ENCODE measurements around the gene SEZ6L2.
"Not testable (repeated sequence)": the region's sequence is repeated elsewhere in the genome, so short reads cannot be mapped to it uniquely, and the experiment has no call there.

SEZ6L2 gene

DNA sequence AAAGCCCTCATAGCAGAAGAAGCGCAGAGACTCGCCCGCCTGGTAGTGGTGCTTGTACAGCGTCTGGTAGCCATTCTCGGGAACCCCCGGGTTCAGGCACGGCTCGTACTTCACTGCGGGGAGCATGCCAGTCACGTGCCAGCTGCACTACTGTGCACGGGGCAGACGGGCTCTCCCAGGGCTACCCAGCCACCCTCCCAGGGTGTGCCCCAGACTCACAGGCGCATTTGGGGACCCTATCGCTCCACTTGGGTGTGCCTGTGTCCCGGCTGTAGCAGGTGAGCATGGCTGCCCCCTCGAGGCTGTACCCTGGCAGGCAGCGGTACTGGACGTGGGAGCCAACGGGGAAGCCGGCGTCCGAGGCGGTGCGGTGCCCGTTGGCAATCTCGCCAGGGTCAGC lies 26.0 kb downstream of the SEZ6L2 start:
- Histone ChIP-seq H3K27ac (ENCODE audit: low read depth, low read length) (no peak overlapping the region), H3K4me3 (ENCODE audit: low read length) (no peak overlapping the region), H3K9ac (ENCODE audit: low read length) (no peak overlapping the region), H3K27me3 (ENCODE audit: control insufficient read depth, insufficient read depth, low read length) (peaks cover 15% of the 10 kb centered on the region), H3K4me1 (ENCODE audit: control insufficient read depth, insufficient read depth, low read length) (no peaks in the 10 kb centered on the region), H3K36me3 (ENCODE audit: control insufficient read depth, insufficient read depth, low read length) (no peaks in the 10 kb centered on the region)

GRCh38 chr16:29871822-29872546 lies 27.4 kb downstream of the SEZ6L2 start:
- Histone ChIP-seq H3K4me1 (ENCODE audit: control insufficient read depth, insufficient read depth, low read length) (no peaks in the 10 kb centered on the region), H3K4me3 (ENCODE audit: low read length) (no peak overlapping the region), H3K27ac (ENCODE audit: low read depth, low read length) (no peak overlapping the region), H3K36me3 (ENCODE audit: control insufficient read depth, insufficient read depth, low read length) (no peaks in the 10 kb centered on the region), H3K9ac (ENCODE audit: low read length) (no peak overlapping the region), H3K27me3 (ENCODE audit: control insufficient read depth, insufficient read depth, low read length) (peaks cover 5% of the 10 kb centered on the region)

GRCh38 chr16:29869067-29869466 lies 30.3 kb downstream of the SEZ6L2 start:
- not testable (repeated sequence) for H3K4me3 ChIP-seq (ENCODE audit: low read length); H3K27me3 ChIP-seq (ENCODE audit: control insufficient read depth, insufficient read depth, low read length); H3K27ac ChIP-seq (ENCODE audit: low read depth, low read length); H3K9ac ChIP-seq (ENCODE audit: low read length); H3K36me3 ChIP-seq (ENCODE audit: control insufficient read depth, insufficient read depth, low read length); H3K4me1 ChIP-seq (ENCODE audit: control insufficient read depth, insufficient read depth, low read length)

DNA sequence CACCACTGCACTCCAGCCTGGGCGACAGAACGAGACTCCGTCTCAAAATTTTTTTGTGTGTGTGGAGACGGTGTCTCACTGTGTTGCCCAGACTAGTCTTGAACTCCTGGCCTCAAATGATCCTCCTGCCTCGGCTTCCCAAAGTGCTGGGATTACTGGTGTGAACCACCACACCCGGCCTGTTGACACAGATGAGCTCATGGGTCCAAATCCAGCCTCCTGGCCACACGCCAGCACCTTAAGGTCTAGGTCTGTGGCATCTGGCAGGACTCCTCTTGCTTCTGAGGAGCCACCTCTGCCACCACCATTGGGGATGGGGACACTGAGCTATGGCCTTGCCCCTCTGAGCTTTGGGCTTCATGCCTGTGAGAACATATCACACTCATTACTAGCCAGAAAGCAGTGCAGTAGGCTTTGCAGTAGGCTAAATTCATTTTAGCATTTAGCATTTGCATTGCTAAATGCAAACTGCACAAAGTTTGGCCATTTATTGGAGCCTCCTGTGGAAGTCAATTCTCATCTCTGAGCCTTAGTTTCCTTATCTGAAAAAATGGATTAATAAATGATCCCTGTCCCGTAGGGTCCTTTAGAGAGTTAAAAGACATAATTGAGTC lies 30.8 kb downstream of the SEZ6L2 start:
- H3K4me1 ChIP-seq (ENCODE audit: control insufficient read depth, insufficient read depth, low read length), result no peaks in the 10 kb centered on the region
- H3K9ac ChIP-seq (ENCODE audit: low read length), result no peak overlapping the region
- no peaks in the 10 kb centered on the region for H3K36me3 ChIP-seq (ENCODE audit: control insufficient read depth, insufficient read depth, low read length)
- H3K27ac ChIP-seq (ENCODE audit: low read depth, low read length), result no peak overlapping the region
- no peak overlapping the region for H3K4me3 ChIP-seq (ENCODE audit: low read length)
- no peaks in the 10 kb centered on the region for H3K27me3 ChIP-seq (ENCODE audit: control insufficient read depth, insufficient read depth, low read length)

- H3K9ac ChIP-seq (ENCODE audit: low read length), result no peak overlapping the region
Measured at GRCh38 chr16:29864205-29864604, 35.1 kb downstream of the SEZ6L2 start.

GRCh38 chr16:29863669-29863984 lies 35.7 kb downstream of the SEZ6L2 start:
- Histone ChIP-seq H3K4me3 (ENCODE audit: low read length) (peak overlapping the region; percentile 89), H3K27ac (ENCODE audit: low read depth, low read length) (peak overlapping the region; percentile 89)

More at GRCh38 chr16:29864205-29864604, 35.1 kb downstream of the SEZ6L2 start:
- Histone ChIP-seq H3K27ac (ENCODE audit: low read depth, low read length) (no peak overlapping the region), H3K4me1 (ENCODE audit: control insufficient read depth, insufficient read depth, low read length) (peaks cover 2% of the 10 kb centered on the region), H3K36me3 (ENCODE audit: control insufficient read depth, insufficient read depth, low read length) (peaks cover 16% of the 10 kb centered on the region), H3K4me3 (ENCODE audit: low read length) (no peak overlapping the region), H3K27me3 (ENCODE audit: control insufficient read depth, insufficient read depth, low read length) (no peaks in the 10 kb centered on the region)

GRCh38 chr16:29862884-29863668 lies 36.3 kb downstream of the SEZ6L2 start, which contains the start of gene CDIPT:
TSS of gene CDIPT (minus strand) at chr16:29863226. CDS start at chr16:29862857, 369 bp downstream.
- no peaks in the 10 kb centered on the region for H3K27me3 ChIP-seq (ENCODE audit: control insufficient read depth, insufficient read depth, low read length)
- H3K36me3 ChIP-seq (ENCODE audit: control insufficient read depth, insufficient read depth, low read length), result peaks cover 24% of the 10 kb centered on the region
- H3K4me3 ChIP-seq (ENCODE audit: low read length), result peak within 1 kb of the TSS; percentile 89
- peaks cover 2% of the 10 kb centered on the region for H3K4me1 ChIP-seq (ENCODE audit: control insufficient read depth, insufficient read depth, low read length)
- peak within 1 kb of the TSS; percentile 89 for H3K27ac ChIP-seq (ENCODE audit: low read depth, low read length)
- H3K9ac ChIP-seq (ENCODE audit: low read length), result peak within 1 kb of the TSS; percentile 29

More at GRCh38 chr16:29863669-29863984, 35.7 kb downstream of the SEZ6L2 start:
- Histone ChIP-seq H3K27me3 (ENCODE audit: control insufficient read depth, insufficient read depth, low read length) (no peaks in the 10 kb centered on the region), H3K36me3 (ENCODE audit: control insufficient read depth, insufficient read depth, low read length) (peaks cover 21% of the 10 kb centered on the region), H3K9ac (ENCODE audit: low read length) (no peak overlapping the region), H3K4me1 (ENCODE audit: control insufficient read depth, insufficient read depth, low read length) (peaks cover 2% of the 10 kb centered on the region)

GRCh38 chr16:29862383-29862883 lies 36.9 kb downstream of the SEZ6L2 start:
- Histone ChIP-seq H3K27ac (ENCODE audit: low read depth, low read length) (peak overlapping the region; percentile 89), H3K4me1 (ENCODE audit: control insufficient read depth, insufficient read depth, low read length) (peaks cover 2% of the 10 kb centered on the region), H3K4me3 (ENCODE audit: low read length) (peak overlapping the region; percentile 89), H3K36me3 (ENCODE audit: control insufficient read depth, insufficient read depth, low read length) (peaks cover 24% of the 10 kb centered on the region), H3K27me3 (ENCODE audit: control insufficient read depth, insufficient read depth, low read length) (no peaks in the 10 kb centered on the region), H3K9ac (ENCODE audit: low read length) (peak overlapping the region; percentile 29)

GRCh38 chr16:29860218-29860617 lies 39.1 kb downstream of the SEZ6L2 start:
- no peak overlapping the region for H3K4me3 ChIP-seq (ENCODE audit: low read length)
- H3K27me3 ChIP-seq (ENCODE audit: control insufficient read depth, insufficient read depth, low read length), result no peaks in the 10 kb centered on the region
- H3K27ac ChIP-seq (ENCODE audit: low read depth, low read length), result no peak overlapping the region
- H3K4me1 ChIP-seq (ENCODE audit: control insufficient read depth, insufficient read depth, low read length), result peaks cover 2% of the 10 kb centered on the region
- H3K9ac ChIP-seq (ENCODE audit: low read length), result no peak overlapping the region
- H3K36me3 ChIP-seq (ENCODE audit: control insufficient read depth, insufficient read depth, low read length), result peaks cover 24% of the 10 kb centered on the region

GRCh38 chr16:29858974-29859373 lies 40.4 kb downstream of the SEZ6L2 start:
- no peak overlapping the region for H3K4me3 ChIP-seq (ENCODE audit: low read length)
- H3K36me3 ChIP-seq (ENCODE audit: control insufficient read depth, insufficient read depth, low read length), result peaks cover 24% of the 10 kb centered on the region
- no peak overlapping the region for H3K9ac ChIP-seq (ENCODE audit: low read length)
- no peak overlapping the region for H3K27ac ChIP-seq (ENCODE audit: low read depth, low read length)
- peaks cover 2% of the 10 kb centered on the region for H3K4me1 ChIP-seq (ENCODE audit: control insufficient read depth, insufficient read depth, low read length)
- no peaks in the 10 kb centered on the region for H3K27me3 ChIP-seq (ENCODE audit: control insufficient read depth, insufficient read depth, low read length)

DNA sequence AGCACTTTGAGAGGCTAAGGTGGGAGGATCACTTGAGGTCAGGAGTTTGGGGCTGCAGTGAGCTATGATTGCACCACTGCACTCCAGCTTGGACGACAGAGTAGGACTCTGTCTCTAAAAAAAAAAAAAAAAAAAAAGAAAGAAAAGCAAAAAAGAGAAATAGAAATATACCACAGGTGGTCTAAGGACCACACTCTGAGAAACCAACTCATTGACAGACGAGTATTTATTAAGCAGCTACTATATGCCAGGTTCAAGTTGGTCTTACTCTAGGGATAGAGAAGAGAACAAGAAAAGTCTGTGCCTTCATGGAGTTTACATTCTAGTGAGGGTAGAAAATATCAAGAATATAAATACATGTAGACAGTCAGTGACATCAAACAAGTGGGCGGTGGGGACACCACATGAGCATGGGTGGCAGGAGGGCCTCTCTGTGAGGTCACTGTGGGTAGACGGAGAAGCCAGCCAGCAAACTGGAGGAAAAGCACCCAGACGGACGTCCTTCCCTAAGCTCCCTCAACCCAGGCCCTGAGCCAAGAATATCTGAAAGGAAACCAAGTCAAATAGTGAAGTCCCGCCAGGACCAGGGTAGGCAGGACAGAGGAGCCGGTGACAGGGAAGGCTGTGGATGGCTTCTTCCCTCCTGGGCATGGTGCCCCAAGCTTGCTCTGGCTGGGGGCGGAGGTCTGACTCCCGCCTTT lies 41.1 kb downstream of the SEZ6L2 start:
- Histone ChIP-seq H3K27ac (ENCODE audit: low read depth, low read length) (no peak overlapping the region), H3K36me3 (ENCODE audit: control insufficient read depth, insufficient read depth, low read length) (peaks cover 24% of the 10 kb centered on the region), H3K4me3 (ENCODE audit: low read length) (no peak overlapping the region), H3K27me3 (ENCODE audit: control insufficient read depth, insufficient read depth, low read length) (no peaks in the 10 kb centered on the region), H3K4me1 (ENCODE audit: control insufficient read depth, insufficient read depth, low read length) (peaks cover 2% of the 10 kb centered on the region), H3K9ac (ENCODE audit: low read length) (no peak overlapping the region)

All from rectal smooth muscle tissue (tissue), 1 donor.